PFSK-1 (cell line): Measurements from ENCODE around the gene TMEM168.

Experiments
- POLR2AphosphoS5 ChIP-seq: IDR thresholded peaks from 2 replicates; pipeline ENCODE4 v1.6.1; 2012; ENCODE audit warnings: low read depth, mild to moderate bottlenecking, control low read depth, low read length, moderate library complexity
- TF ChIP-seq, protein P1 (sequence below), 2 experiments: IDR thresholded peaks; 2 replicates each; pipeline versions ENCODE4 v1.6.1 to v1.8.0; 2011 to 2012; ENCODE audit warnings: low read depth in 2 of 2, low read length in 2 of 2, control low read depth in 1 of 2, inconsistent platforms in 1 of 2, mild to moderate bottlenecking in 1 of 2, moderate library complexity in 1 of 2; ENCODE audit not compliant: insufficient read depth in 1 of 2

DNA sequence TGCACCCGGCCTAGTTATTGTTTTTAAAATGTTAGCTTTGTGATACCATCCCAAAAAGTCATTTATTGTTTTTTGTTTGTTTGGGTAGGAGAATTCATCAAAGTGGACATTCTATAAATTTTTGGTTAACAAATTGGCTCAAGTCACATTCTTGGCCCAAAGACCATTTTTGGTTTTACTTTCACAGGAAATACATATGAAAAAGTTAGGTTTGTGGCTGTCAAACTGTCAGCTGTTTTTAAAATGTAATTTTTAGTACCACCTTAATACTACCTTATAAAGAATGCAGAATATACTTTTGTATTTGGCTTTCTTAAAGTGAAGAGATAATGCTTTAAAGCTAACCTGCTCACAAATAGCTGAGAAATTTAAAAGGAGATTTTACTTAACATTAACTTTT is 25.1 kb downstream of the TMEM168 start:
- no peak for TF ChIP-seq POLR2AphosphoS5
- TF ChIP-seq, protein P1, sequence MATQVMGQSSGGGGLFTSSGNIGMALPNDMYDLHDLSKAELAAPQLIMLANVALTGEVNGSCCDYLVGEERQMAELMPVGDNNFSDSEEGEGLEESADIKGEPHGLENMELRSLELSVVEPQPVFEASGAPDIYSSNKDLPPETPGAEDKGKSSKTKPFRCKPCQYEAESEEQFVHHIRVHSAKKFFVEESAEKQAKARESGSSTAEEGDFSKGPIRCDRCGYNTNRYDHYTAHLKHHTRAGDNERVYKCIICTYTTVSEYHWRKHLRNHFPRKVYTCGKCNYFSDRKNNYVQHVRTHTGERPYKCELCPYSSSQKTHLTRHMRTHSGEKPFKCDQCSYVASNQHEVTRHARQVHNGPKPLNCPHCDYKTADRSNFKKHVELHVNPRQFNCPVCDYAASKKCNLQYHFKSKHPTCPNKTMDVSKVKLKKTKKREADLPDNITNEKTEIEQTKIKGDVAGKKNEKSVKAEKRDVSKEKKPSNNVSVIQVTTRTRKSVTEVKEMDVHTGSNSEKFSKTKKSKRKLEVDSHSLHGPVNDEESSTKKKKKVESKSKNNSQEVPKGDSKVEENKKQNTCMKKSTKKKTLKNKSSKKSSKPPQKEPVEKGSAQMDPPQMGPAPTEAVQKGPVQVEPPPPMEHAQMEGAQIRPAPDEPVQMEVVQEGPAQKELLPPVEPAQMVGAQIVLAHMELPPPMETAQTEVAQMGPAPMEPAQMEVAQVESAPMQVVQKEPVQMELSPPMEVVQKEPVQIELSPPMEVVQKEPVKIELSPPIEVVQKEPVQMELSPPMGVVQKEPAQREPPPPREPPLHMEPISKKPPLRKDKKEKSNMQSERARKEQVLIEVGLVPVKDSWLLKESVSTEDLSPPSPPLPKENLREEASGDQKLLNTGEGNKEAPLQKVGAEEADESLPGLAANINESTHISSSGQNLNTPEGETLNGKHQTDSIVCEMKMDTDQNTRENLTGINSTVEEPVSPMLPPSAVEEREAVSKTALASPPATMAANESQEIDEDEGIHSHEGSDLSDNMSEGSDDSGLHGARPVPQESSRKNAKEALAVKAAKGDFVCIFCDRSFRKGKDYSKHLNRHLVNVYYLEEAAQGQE (IDR thresholded peaks at IDR 0.05; ENCODE audit: insufficient read depth in 1 of 2, low read depth in 2 of 2, low read length in 2 of 2): no peak
